SU-DHL-6 (cell line): ENCODE data around the gene ARHGEF4.

Source experiments
- H2AFZ ChIP-seq: fragments of 200-600 bp; sonication (generic); 2 replicates; pipeline ENCODE4 v1.6.1; 2014; ENCODE audit warnings: low read depth, mild to moderate bottlenecking, moderate library complexity, mixed read lengths, antibody characterized with exemption, low read length; ENCODE audit not compliant: severe bottlenecking
- H3F3A ChIP-seq: fragments of 200-600 bp; shearing (Covaris generic); 2 replicates; pipeline ENCODE4 v1.6.0; 2016; ENCODE audit warnings: antibody characterized with exemption, mild to moderate bottlenecking; ENCODE audit not compliant: insufficient read depth
- H3K27ac ChIP-seq: fragments of 200-600 bp; sonication (generic); 2 replicates; pipeline ENCODE4 v1.5.1; 2016; ENCODE audit warnings: low read depth, mild to moderate bottlenecking, low read length, moderate library complexity, mixed read lengths
- H3K27me3 ChIP-seq: fragments of 200-600 bp; sonication (generic), shearing (Covaris generic); 2 replicates; pipeline ENCODE4 v1.6.0; 2014; ENCODE audit warnings: mild to moderate bottlenecking, low read length
- H3K36me3 ChIP-seq: fragments of 200-600 bp; sonication (generic); 2 replicates; pipeline ENCODE4 v1.6.1; 2014; ENCODE audit warnings: mild to moderate bottlenecking, low read length, mixed read lengths
- H3K4me2 ChIP-seq: fragments of 300-600, 200-600 bp; shearing (Covaris generic), sonication (generic); 2 replicates; pipeline ENCODE4 v1.6.0; 2014; ENCODE audit warnings: low read length, low read depth, mild to moderate bottlenecking; ENCODE audit not compliant: poor library complexity, severe bottlenecking
- H3K4me3 ChIP-seq: fragments of 200-600 bp; sonication (generic); 2 replicates; pipeline ENCODE4 v1.5.1; 2014; ENCODE audit warnings: antibody characterized with exemption, low read length, mild to moderate bottlenecking, mixed read lengths; ENCODE audit not compliant: insufficient read depth, poor library complexity, severe bottlenecking
- H3K79me2 ChIP-seq: fragments of 200-600 bp; sonication (generic); 2 replicates; pipeline ENCODE4 v1.6.1; 2014; ENCODE audit warnings: mild to moderate bottlenecking, low read length, moderate library complexity; ENCODE audit not compliant: insufficient read depth
- H3K9ac ChIP-seq: fragments of 200-600 bp; sonication (generic); 2 replicates; pipeline ENCODE4 v1.7.0; 2014; ENCODE audit warnings: mild to moderate bottlenecking, low read length
- H3K9me2 ChIP-seq: fragments of 200-600 bp; sonication (generic); replicated peaks from 2 replicates; pipeline ENCODE4 v1.6.1; 2014; ENCODE audit warnings: low read length; ENCODE audit not compliant: insufficient read depth
- H3K9me3 ChIP-seq: fragments of 200-600 bp; sonication (generic); 2 replicates; pipeline ENCODE4 v1.6.1; 2014; ENCODE audit warnings: low read length, mixed read lengths; ENCODE audit not compliant: insufficient read depth
- H4K20me1 ChIP-seq: fragments of 200-600 bp; sonication (generic); 2 replicates; pipeline ENCODE4 v1.6.1; 2014; ENCODE audit warnings: low read depth, mild to moderate bottlenecking, antibody characterized with exemption, low read length, moderate library complexity, mixed read lengths
- EZH2phosphoT487 ChIP-seq: fragments of 200-600 bp; sonication (generic), shearing (Covaris generic); conservative IDR thresholded peaks from 2 replicates; pipeline ENCODE4 v1.6.1; 2018; ENCODE audit warnings: mild to moderate bottlenecking, antibody characterized with exemption, low read length, moderate library complexity, mixed read lengths
- TF ChIP-seq, protein P1 (sequence below): fragments of 200-600 bp; sonication (generic); IDR thresholded peaks from one replicate; pipeline ENCODE4 v1.5.1; 2017; ENCODE audit warnings: antibody characterized with exemption, mild to moderate bottlenecking, low read length, moderate library complexity; ENCODE audit not compliant: insufficient read depth, poor library complexity, severe bottlenecking

ARHGEF4 gene

DNA sequence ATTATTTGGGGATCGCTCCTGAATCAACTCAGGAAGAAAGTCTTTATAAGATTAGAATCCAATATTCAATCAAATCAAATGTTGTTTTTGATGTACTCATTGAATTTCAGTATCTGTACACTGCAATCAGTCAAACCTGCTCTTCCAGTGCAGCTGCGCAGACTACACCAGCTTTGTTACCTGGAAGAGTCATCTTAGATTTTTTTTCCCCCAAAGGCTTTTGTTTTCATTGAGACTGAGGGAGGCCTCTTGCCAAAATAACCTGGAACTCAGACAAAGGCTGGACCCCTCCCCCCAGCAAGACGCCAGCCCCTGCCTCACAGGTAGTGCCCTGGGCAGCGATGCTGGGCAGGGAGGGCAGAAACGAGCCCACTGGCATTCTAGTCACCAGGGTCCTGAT lies 74.8 kb downstream of the ARHGEF4 start:
- H3K9me2 ChIP-seq: no peaks in the 10 kb centered on the region
- H3K27ac ChIP-seq: no peak overlapping the region

DNA sequence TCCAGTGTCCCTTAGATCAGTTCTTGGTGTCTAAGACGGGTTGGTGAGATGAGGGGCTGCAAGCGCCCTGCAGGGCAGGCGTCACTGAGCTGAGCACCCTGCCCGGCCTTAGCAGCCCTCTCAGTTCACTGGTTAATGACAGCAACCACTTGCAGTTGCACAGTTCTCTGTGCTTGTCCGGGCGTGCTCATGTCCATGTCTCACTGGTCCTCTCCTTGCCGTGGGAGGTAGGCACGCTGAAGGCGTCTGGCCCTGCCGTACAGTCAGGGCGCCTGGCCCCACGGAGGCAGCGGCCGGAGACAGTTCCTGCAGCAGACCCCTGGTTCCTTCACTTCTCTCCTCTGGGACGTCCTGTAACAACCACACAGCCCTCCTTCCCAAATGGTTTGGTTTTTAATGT lies 75.3 kb downstream of the ARHGEF4 start:
- no peak overlapping the region for H3K27ac ChIP-seq
- no peaks in the 10 kb centered on the region for H3K27me3 ChIP-seq

More for the DNA sequence above, 74.8 kb downstream of the ARHGEF4 start:
- Histone ChIP-seq H2AFZ (no peak overlapping the region), H4K20me1 (no peaks in the 10 kb centered on the region), H3K36me3 (no peaks in the 10 kb centered on the region), H3F3A (no peaks in the 10 kb centered on the region), H3K4me3 (no peak overlapping the region), H3K4me2 (no peak overlapping the region), H3K9ac (no peak overlapping the region), H3K79me2 (no peaks in the 10 kb centered on the region), H3K27me3 (no peaks in the 10 kb centered on the region), H3K9me3 (no peaks in the 10 kb centered on the region)
- TF ChIP-seq, protein P1, sequence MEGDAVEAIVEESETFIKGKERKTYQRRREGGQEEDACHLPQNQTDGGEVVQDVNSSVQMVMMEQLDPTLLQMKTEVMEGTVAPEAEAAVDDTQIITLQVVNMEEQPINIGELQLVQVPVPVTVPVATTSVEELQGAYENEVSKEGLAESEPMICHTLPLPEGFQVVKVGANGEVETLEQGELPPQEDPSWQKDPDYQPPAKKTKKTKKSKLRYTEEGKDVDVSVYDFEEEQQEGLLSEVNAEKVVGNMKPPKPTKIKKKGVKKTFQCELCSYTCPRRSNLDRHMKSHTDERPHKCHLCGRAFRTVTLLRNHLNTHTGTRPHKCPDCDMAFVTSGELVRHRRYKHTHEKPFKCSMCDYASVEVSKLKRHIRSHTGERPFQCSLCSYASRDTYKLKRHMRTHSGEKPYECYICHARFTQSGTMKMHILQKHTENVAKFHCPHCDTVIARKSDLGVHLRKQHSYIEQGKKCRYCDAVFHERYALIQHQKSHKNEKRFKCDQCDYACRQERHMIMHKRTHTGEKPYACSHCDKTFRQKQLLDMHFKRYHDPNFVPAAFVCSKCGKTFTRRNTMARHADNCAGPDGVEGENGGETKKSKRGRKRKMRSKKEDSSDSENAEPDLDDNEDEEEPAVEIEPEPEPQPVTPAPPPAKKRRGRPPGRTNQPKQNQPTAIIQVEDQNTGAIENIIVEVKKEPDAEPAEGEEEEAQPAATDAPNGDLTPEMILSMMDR: no peak
- no peak for TF ChIP-seq EZH2phosphoT487

DNA sequence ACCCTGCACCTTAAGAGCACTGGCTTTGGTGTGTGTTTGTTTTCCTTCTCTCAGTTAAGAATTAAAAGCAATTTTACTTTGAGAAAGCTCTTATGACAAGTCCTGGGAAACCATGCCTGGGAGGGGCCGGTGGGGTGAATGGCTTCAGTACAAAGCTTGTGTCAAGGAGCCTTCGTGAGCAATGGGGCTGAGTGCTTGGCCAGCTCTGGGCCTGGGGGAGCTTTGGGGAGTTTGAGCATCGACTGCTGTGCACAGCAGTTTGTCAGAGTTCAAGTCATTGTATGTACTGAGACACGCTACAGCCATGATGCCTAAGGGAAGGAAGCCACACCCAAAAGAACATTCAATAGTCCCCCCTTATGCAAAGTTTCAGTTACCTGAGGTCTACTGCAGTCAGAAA lies 75.8 kb downstream of the ARHGEF4 start:
- Histone ChIP-seq H4K20me1 (no peaks in the 10 kb centered on the region), H3K36me3 (no peaks in the 10 kb centered on the region), H2AFZ (no peak overlapping the region), H3K27ac (no peak overlapping the region), H3K79me2 (no peaks in the 10 kb centered on the region), H3K9me2 (no peaks in the 10 kb centered on the region), H3K4me3 (no peak overlapping the region), H3K9ac (no peak overlapping the region), H3K4me2 (no peak overlapping the region), H3F3A (no peaks in the 10 kb centered on the region), H3K27me3 (no peaks in the 10 kb centered on the region), H3K9me3 (no peaks in the 10 kb centered on the region)
- TF ChIP-seq, protein P1: no peak
- no peak for TF ChIP-seq EZH2phosphoT487

More for the DNA sequence above, 75.3 kb downstream of the ARHGEF4 start:
- Histone ChIP-seq H3K4me2 (no peak overlapping the region), H3K9me3 (no peaks in the 10 kb centered on the region), H3K9ac (no peak overlapping the region), H3K79me2 (no peaks in the 10 kb centered on the region), H3K9me2 (no peaks in the 10 kb centered on the region), H4K20me1 (no peaks in the 10 kb centered on the region), H3K36me3 (no peaks in the 10 kb centered on the region), H3F3A (no peaks in the 10 kb centered on the region), H3K4me3 (no peak overlapping the region), H2AFZ (no peak overlapping the region)
- TF ChIP-seq, protein P1: no peak
- TF ChIP-seq EZH2phosphoT487: no peak

DNA sequence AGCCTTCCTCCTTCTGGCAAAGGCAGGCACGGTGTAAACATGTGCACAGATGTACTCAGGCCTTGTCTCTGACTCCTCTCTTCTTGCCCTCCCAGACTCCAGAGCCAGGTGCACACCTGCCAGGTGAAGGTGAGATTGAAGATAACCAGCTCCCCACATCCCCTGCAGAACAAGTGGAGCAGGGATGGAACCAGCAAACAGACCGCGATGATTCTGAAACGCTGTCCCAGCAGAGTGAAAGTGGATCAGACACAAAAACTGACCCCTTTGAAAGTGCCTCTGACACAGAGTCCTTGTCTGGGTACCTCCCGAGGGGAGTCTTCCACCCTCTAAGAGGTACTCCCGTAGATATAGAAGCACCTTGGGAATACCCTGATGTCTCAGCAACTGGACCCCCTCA lies 77.2 kb downstream of the ARHGEF4 start:
- no peaks in the 10 kb centered on the region for H3K27me3 ChIP-seq

More for the DNA sequence above, 77.2 kb downstream of the ARHGEF4 start:
- Histone ChIP-seq H3K9me2 (no peaks in the 10 kb centered on the region), H3K36me3 (no peaks in the 10 kb centered on the region), H3K4me2 (no peak overlapping the region), H3K4me3 (no peak overlapping the region), H3K79me2 (no peaks in the 10 kb centered on the region), H3K9ac (no peak overlapping the region), H3K27ac (no peak overlapping the region), H4K20me1 (no peaks in the 10 kb centered on the region), H3F3A (no peaks in the 10 kb centered on the region), H2AFZ (no peak overlapping the region), H3K9me3 (no peaks in the 10 kb centered on the region)
- TF ChIP-seq, protein P1: no peak
- no peak for TF ChIP-seq EZH2phosphoT487
